ENCODE results near the gene NCKAP5.
A peak's percentile ranks its signal among the peaks of the same experiment; 100 is the strongest.
"Not testable (repeated sequence)": the region's sequence is repeated elsewhere in the genome, so short reads cannot be mapped to it uniquely, and the experiment has no call there.

NCKAP5 gene

DNA sequence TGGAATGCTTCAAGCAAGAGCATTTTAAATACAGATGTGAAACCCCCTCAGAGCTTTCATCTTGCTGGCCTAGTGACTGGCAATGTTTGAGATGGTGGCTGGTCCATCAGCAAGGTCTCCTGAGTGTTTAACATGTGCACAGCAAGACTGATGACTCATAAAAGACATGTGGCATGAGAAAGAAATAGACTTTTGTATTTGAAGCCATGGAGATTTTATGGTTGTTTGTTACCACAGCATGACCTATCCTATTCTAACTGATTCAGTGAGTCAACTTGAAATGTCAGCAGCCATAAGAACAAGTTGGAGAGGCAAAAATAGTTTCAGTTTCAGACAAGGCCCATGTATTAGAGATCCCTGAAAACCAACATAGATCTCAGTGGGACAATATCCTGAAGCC, 743.5 kb downstream of the NCKAP5 start:
- no peak for DNase-seq

DNA sequence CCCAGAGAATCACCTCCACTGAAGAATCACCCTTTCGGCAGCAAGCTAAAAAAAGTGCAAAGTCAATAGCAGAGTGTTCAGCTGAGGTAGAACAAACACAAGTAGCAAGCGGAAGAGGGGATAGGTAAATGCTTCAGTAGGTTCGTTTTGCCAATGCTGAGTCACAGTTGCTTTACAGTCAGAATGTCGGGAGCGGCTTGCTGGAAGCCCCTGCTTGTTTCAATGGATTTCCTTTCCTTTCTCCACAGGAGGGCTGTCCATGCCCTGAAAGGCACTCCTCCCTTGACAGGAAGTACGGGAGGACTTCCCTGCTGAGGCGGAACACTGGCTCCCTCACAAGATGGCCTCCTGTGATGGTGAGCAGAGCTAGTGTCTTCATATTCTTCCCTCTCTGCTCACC, 752.0 kb downstream of the NCKAP5 start:
- no peak for DNase-seq

- DNase-seq: no peak
Observed at GRCh38 chr2:132815516-132815915, 752.7 kb downstream of the NCKAP5 start.

- DNase-seq: no peak
Observed at GRCh38 chr2:132814651-132815050, 753.6 kb downstream of the NCKAP5 start.

DNA sequence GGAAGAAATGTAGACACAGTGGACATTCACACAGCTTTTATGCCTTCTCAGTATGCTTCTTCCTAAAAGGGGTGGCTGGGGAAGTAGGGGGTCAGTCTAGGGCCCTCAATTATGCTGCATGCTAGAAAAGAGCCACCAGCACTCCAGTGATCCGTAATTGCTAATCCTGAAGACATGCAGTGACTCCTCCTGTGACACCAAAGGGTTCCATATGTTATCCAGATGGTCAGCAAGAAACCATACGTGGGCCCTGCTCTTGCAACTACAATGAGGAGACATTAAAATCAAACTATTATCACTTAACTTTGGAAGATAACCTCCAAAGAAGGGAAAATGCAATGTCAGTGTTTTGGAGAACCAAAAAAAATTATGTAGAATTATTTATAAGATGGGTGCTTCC, 754.8 kb downstream of the NCKAP5 start:
- DNase-seq: no peak

DNA sequence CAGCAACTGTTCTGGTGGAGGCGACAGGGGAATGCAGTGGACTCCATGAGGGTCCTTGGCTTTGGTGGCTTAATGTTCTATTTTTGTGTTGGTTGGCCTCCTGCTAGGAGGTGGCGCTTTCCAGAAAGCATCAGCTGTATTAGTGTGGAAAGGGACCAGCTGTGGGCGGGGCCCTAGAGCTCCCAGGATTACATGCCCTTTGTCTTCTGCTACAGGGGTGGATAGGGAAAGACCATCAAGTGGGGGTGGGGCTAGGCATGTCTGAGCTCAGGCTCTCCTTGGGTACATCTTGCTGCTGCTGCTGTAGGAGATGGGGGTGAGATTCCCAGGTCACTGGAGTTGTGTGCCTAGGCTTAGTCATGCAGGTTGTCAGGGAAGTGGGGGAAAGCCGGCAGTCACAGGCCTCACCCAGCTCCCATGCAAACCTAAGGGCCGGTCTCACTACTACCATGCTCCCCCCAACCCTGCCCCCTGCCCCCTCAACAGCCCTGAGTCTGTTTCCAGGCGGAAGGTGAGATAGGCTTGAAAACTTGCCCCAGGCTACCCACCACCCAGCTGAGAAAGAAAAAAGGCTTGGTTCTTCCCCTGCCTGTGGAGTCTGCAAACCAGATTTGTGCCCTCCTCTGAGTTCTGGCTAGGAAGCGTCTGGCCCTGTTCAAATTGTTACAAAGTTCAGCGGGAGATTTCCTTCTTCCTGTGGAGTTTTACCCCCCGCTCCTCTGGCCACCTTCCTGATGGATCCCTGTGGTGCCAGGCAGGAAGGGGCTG, 756.9 kb downstream of the NCKAP5 start:
- no peak for DNase-seq

GRCh38 chr2:132809962-132810361, 758.3 kb downstream of the NCKAP5 start:
- DNase-seq: not testable (repeated sequence)

GRCh38 chr2:132804051-132804450, 764.2 kb downstream of the NCKAP5 start:
- DNase-seq: peak; percentile 81

DNA sequence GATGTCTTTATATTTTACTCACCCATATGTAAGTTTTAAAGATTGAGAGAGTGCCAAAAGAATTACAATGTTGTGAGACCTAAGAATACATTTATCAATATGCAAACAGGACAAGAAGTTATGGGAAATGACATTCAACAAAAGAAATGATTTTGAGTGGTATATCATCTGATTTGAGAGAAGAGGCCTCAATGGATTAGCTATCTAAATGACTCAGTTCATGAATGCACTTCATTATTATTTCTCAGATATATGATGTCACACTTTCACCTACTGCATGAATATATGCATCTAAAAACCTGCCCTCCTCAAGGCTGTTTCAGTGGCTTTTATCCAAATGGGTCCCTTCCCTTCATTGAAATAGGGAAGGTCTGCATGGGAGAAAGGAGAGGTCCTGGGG, 769.9 kb downstream of the NCKAP5 start:
- DNase-seq: no peak

DNA sequence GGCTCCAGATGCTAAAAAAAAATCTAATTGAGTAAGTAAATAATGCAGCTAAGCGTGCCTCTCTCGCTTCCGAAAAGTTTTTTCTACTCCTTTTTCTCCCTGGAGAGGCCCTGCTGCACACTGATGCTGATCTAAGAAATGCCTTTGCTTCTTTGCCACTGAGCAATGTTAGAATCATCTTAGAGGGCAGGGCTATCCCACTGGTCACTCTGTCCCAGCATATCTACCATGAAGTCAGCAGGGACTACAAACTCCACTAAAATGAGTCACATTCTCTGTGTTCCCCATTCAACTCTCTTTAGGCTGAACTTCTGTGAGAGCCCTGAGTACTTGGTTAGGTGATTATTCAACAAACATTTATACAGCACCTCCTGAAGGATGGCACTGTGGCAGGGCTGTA, 770.7 kb downstream of the NCKAP5 start:
- DNase-seq: no peak

- no peak for DNase-seq
Observed at GRCh38 chr2:132797071-132797470, 771.2 kb downstream of the NCKAP5 start.

GRCh38 chr2:132795220-132795619, 773.0 kb downstream of the NCKAP5 start:
- no peak for DNase-seq

- no peak for DNase-seq
Observed at GRCh38 chr2:132793532-132793931, 774.7 kb downstream of the NCKAP5 start.

DNA sequence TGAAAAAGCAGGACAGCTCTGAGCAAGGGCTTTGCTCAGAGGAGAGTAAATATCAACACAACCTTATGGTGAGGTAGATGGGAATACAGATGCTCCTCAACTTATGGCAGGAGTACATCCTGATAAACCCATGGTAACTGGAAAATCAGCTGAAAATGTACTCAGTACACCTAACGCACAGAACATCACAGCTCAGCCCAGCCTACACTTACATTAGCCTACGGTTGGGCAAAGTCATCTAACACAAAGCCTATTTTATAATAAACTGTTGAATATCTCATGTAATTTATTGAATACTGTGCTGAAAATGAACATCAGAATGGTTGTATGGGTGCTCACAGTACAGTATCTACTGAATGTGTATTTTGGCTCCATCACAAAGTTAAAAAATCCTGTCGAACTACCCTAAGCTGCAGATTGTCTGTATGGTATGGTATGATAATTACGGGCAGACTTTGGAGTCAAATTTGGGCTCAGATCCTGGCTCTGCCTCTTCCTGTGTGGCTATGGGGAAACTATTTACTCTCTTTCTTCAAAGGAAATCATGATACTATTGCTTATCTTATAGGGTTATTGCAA, 778.0 kb downstream of the NCKAP5 start:
- no peak for DNase-seq

DNA sequence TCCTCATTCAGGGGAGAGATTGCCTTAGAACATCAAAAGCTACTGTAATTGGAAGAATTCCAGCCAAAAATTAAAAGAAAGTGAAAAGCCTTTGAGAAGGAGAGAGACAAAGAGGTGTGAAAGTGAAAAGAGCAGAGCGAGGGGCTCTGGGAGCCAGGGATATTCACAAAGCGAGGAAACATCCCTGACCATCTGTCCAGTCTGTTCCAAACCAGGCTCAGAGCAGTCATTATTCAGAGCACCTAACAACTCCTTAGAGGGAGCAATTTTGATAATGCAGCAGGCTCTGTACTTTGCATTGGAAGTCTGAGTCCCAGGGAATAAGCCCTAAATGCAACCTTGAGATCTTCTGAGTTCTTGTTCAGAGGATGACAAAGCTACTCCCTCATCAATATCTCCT, 779.2 kb downstream of the NCKAP5 start:
- no peak for DNase-seq

- DNase-seq: no peak
Observed at GRCh38 chr2:132788310-132788838, 779.9 kb downstream of the NCKAP5 start.

DNA sequence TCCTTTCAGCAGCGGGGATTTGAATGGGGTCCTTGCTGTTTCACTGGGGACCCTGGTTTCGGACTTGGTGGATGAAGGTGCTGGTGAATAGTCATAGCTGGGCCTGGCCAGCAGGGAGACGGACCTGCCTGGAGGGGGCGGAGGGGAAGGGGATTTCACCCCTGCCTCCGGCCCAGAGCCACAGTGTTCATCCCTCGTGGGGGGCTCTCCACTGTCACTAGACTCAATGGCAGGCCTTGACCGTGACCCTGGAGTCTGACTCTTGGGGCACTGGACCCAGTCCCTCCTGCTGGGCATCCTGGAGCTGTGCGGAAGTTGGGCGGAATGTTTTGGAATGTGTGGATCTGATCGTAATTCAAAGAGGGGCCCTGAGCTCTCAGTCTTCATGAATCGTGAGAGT, 784.4 kb downstream of the NCKAP5 start:
- no peak for DNase-seq

- no peak for DNase-seq
Observed at GRCh38 chr2:132782176-132782783, 786.0 kb downstream of the NCKAP5 start.

DNA sequence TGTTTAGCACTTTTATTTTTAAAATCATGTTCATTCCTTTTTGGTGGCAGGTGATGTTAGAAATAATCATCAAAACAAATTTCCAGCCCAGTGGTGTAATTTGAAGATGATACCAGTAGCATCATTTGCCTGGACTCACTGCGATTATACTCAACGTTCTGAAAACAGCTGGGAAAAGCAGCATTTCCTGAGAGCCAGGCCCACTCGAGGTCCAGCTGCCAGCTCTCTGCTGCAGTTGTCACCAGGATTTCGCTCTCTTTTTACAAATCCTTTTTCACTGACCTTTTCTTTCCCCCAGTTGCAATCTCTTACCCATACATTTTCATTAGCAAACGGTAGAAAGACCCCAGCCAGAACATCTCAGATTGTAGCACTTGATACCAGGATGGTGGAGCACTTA, 787.6 kb downstream of the NCKAP5 start:
- no peak for DNase-seq

DNA sequence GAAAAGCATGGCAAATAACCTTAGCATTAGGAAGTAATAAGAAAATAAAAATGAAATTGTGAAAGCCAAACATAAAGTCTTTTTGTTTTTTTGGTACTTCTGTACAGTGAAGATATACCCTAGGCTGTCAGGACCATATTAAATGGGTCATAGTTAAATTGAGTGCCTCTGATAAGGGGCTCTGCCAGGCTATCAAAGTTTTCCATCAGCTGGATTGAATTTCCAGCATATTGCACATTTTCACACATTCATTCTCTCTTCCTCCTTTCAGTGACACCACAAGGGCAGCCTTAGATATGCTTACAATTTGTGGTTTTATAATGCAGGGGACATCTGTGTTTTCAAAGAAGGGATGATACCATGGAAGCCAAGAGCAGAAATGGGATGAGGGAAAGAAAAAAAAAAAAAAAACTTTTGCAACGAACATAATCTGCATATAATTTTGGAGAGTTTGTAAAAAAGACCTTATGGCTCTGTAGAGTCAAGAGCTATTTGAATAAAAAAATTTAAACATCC, 789.0 kb downstream of the NCKAP5 start:
- no peak for DNase-seq

- no peak for DNase-seq
Observed at GRCh38 chr2:132776287-132776686, 792.0 kb downstream of the NCKAP5 start.

DNA sequence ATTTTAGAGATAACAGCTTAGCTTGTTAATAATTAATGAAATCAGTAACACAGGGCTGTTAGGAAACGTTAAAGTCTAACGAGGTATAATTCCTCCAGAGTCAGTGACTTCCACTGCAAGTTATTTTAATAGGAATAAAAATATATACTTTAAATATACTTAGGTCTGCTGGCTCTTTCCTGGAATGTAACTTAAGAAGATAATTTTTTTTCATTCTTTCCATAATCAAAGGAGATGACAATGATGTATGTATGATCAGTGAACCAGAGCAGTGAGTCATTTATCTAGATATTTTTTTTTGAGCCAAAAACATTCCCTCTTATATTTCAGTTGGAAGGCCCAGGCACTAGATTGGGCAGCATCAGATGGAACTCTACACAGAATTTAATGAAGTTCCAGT, 794.1 kb downstream of the NCKAP5 start:
- DNase-seq: no peak

GRCh38 chr2:132773331-132773730, 794.9 kb downstream of the NCKAP5 start:
- DNase-seq: no peak

DNA sequence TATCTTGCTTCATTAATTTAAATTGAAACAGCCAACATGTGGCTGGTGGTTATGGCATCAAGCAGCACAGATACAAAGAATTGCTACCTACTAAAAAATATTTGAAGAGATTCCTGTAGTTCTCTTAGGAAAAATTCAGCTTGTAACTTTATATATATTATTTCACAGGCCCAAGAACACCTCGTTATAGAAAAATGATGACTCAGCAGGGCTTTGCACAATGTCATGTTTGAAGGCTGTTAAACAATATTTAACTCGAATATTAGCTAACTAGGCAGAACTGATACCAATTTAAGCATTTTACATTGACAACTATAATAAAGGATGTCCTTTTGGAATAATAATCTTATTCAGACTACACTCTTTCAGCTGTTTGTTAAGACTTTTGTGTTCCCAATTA, 795.9 kb downstream of the NCKAP5 start:
- DNase-seq: no peak
